ENCODE data around the gene SLC43A1. TPM values are rescaled to one million over a fixed set of nuclear protein-coding genes. Genes with fewer than 3 reads are reported as not detected.
A peak's percentile ranks its signal among the peaks of the same experiment; 100 is the strongest.
"Not testable (repeated sequence)": the region's sequence is repeated elsewhere in the genome, so short reads cannot be mapped to it uniquely, and the experiment has no call there.

The SLC43A1 gene
- total RNA-seq, 1 donor from 2014 or later: 15.9 TPM

DNA sequence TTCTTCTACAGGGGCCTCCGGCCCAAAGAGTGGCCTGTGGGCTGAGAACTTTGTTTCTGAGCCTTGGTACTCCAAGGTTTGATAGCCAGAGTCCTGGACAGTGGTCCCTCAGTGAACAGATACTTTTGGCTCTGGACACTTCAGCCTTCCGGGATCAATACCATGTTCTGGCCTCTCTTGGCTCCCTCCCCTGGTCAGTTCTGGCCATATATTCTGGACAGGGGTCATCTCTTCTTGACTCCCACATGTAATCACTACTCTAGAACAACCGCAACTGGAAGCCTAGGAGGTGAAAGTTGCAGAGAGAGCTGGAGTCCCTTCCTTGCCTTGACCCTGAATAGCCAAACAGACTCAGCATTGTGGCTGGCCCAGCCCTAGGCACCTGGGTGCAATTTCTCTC, 52.9 kb downstream of the SLC43A1 start:
- DNase-seq (ENCODE audit: extremely low read depth, low read depth, low spot score): no peak

GRCh38 chr11:57461841-57462489, 53.5 kb downstream of the SLC43A1 start:
- no peak for DNase-seq (ENCODE audit: extremely low read depth, low read depth, low spot score)

- DNase-seq (ENCODE audit: extremely low read depth, low read depth, low spot score): no peak
Measured at GRCh38 chr11:57460758-57461749, 54.4 kb downstream of the SLC43A1 start.

GRCh38 chr11:57460022-57460757, 55.3 kb downstream of the SLC43A1 start, which contains the start of gene RTN4RL2:
TSS of gene RTN4RL2 (plus strand) at chr11:57460528. CDS start at chr11:57460866, 338 bp downstream.
- no peak for DNase-seq (ENCODE audit: extremely low read depth, low read depth, low spot score)

DNA sequence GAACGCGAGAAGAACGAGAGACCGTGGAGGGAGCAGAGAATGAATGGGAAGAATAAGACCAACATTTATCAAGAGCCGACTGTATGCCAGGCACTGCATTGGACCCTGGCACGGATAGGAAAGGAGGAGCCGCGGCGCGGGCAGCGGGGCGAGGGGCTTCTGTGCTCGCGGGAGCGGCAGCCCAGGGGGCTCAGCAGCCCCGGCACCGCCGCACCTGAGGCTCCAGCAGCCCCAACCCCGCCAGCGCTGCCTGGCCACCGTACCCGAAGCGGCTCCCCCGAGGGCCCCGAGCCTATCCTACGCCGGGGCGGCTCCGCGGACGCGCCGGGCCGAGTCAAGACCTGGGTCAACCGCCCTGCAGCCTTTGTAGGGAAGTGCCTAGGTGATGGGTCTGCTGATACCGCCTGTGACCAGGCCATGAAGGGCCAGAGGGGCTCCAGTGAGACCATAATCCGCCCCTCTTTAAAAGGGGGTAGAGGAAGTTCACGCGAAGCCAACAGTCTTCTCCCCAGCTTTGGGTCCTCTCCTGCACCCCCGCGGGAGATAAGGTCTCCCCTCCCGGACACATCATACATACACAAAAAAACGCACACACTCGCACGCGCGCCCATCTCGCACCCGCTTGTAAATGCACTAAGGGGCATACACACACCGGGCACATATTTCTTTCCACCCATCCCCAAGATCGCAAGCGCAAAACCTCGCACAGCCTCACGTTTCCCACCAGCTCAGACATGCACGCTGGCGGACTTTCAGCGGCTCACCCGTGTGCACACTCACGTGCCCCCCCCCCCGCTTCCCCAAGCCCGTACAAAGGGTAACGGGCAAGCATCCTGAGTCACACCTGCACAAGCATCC, 56.1 kb downstream of the SLC43A1 start:
- DNase-seq (ENCODE audit: extremely low read depth, low read depth, low spot score): no peak

GRCh38 chr11:57458410-57459163, 56.9 kb downstream of the SLC43A1 start:
- DNase-seq (ENCODE audit: extremely low read depth, low read depth, low spot score): no peak

GRCh38 chr11:57458060-57458409, 57.5 kb downstream of the SLC43A1 start:
- DNase-seq (ENCODE audit: extremely low read depth, low read depth, low spot score): no peak

DNA sequence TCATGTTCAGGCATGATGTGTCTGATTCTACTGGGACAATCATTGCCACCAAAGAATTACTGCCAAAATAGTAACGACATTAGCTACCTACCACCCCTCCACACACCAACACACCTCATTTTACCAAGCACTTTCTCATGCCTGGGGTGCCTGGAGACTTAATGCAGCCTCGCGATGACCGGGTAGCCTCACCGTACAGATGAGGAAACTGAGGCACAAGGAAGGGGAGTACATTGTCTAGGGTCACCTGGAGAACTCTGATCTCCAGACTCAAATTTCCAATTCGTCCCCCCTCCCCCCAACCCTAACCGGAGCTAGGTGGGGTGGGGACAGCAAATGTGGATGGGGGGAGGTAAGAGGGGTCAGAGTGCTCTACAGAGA, 57.9 kb downstream of the SLC43A1 start:
- DNase-seq (ENCODE audit: extremely low read depth, low read depth, low spot score): no peak

GRCh38 chr11:57456960-57457642, 58.4 kb downstream of the SLC43A1 start:
- peak; percentile 47 for DNase-seq (ENCODE audit: extremely low read depth, low read depth, low spot score)

DNA sequence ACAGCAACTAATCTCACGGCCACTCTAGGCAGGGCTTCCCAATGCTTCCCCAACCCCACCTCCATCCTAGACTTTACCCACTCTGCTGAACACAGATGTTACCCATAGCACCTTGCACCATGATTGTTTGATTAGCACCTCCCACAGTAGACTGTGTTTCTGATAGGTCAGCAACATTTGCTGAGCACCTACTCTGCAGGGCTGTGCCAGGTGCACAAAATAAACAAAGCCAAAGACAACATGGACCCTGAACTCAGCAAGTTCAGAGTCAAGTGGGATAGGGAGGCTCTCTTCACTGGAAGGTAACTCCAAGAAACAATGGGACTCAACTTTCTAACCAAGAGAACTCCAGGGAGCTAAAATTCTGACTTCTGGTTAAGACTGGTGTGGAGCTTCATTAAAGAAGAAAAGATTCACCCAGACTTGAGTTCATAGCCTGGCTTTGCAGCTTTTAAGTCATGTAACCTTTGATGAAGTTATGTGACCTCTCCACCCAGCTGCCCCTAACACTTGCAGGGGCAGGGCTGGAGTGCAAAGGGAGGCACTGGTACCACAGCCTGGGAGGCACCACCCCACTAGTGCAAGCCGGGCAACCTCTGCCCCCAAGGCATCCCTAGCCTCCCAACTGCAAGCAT, 61.8 kb downstream of the SLC43A1 start:
- DNase-seq (ENCODE audit: extremely low read depth, low read depth, low spot score): no peak

DNA sequence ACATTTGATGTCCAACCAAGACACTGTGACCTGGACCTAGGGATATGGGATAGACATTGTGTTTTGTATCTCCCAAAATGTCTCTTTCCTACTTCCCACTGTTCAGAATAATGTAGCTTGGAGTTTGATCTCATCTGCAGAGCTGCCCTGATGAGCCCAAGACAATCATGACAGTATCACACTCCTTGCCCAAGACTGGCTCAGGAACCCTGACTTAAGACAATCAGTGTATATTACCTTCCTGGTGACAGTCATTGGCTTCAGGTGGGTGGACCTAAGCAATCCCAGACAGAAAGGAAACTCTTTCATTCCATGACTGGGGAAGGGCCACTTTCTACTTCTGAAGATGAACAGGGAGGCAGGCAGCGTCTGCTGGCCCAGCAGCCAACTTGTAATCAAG, 69.4 kb downstream of the SLC43A1 start:
- no peak for DNase-seq (ENCODE audit: extremely low read depth, low read depth, low spot score)

- not testable (repeated sequence) for DNase-seq (ENCODE audit: extremely low read depth, low read depth, low spot score)
Measured at GRCh38 chr11:57445122-57445394, 70.4 kb downstream of the SLC43A1 start.

GRCh38 chr11:57444362-57445121, 71.0 kb downstream of the SLC43A1 start:
- no peak for DNase-seq (ENCODE audit: extremely low read depth, low read depth, low spot score)

DNA sequence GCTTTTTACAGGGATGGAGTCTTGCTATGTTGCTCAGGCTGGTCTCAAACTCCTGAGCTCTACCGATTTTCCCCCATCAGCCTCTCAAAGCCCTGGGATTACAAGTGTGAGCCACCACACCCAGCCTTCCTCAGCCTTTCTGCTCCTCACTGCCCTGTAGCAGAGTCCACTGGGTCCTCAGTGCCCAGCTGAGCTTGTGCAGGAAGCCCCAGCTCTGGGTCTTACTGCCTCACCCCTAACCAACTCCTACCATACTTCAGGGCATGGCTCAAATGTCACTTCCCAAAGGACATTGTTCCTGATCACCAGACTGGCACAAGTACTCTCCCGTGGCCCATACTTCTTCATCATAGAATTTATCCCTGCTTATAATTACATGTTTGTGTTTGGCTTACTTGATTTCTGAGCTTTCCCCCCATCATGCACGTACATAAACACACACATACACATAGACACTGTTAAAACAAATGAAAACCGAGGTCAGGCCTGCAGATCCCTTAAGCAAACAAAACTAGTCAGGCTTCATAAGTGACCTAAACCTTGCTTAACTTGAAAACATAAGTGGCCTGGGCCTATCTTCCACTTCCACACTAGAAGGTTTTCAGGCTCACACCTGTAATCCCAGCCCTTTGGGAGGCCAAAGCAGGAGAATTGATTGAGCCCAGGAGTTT, 74.6 kb downstream of the SLC43A1 start:
- no peak for DNase-seq (ENCODE audit: extremely low read depth, low read depth, low spot score)

- no peak for DNase-seq (ENCODE audit: extremely low read depth, low read depth, low spot score)
Measured at GRCh38 chr11:57439786-57440185, 75.7 kb downstream of the SLC43A1 start.

DNA sequence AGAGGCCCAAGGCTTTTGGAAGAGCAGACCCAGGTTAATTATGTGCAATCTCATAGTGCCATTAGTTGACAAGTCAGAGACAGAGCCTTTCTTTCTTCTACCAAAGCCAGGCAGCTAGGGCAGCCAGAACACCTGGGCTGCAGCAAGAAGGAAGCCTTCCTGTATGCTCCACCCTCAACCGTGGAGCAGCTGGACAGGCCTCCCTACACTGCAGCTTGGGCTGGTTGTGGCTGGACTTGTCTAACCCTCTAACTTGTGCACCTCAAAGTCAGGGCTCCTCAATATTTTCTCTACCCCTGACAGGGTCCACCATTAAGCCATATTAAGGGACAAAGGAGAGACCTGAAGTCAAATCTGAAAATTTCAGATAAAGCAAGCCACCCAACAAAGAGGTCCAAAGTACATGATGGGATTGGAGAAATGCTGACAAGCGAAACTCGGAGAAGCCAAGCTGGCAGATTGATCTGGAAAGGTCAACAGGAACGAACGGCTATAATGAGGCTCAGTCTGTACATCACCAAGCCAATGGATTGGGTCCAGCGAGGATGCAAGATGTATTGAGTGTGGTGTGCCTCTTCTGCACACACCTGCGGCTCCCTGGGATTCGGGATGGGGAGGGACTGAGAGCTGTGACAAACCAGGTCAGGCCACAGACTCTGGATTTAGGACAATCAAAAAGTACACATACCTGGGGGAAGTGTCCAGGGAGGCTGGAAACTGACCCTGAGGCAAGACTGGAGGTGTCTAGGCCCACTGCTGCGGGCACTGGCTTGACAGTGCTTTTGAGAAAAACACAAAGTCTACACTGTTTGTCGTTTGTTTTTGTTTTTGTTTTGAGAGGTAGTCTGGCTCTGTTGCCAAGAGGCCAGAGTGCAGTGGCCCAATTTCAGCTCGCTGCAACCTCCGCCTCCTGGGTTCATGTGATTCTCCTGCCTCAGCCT, 76.9 kb downstream of the SLC43A1 start:
- DNase-seq (ENCODE audit: extremely low read depth, low read depth, low spot score): no peak
